Mucosa of stomach (tissue), 1 donor: ENCODE results near the gene TBCD.
"Not testable (repeated sequence)": the region's sequence is repeated elsewhere in the genome, so short reads cannot be mapped to it uniquely, and the experiment has no call there.

Experiments
- H3K27me3 ChIP-seq: one replicate; pipeline ENCODE4 v1.7.0; 2013; ENCODE audit warnings: mild to moderate bottlenecking, low read length; ENCODE audit not compliant: control insufficient read depth, insufficient read depth
- H3K36me3 ChIP-seq: one replicate; pipeline ENCODE4 v1.7.0; 2013; ENCODE audit warnings: low read length; ENCODE audit not compliant: control insufficient read depth, insufficient read depth
- H3K4me1 ChIP-seq: one replicate; pipeline ENCODE4 v1.7.0; 2013; ENCODE audit warnings: mild to moderate bottlenecking, low read length; ENCODE audit not compliant: control insufficient read depth, insufficient read depth
- H3K4me3 ChIP-seq: one replicate; pipeline ENCODE4 v1.7.0; 2013; ENCODE audit warnings: low read length
- H3K9ac ChIP-seq: one replicate; pipeline ENCODE4 v1.7.0; 2013; ENCODE audit warnings: mild to moderate bottlenecking, low read length, moderate library complexity
- H3K9me3 ChIP-seq: one replicate; pipeline ENCODE4 v1.7.0; 2013; ENCODE audit warnings: mild to moderate bottlenecking, low read length, moderate library complexity; ENCODE audit not compliant: control insufficient read depth
- donor health status: Pancreatic carcinoma.

The TBCD gene

DNA sequence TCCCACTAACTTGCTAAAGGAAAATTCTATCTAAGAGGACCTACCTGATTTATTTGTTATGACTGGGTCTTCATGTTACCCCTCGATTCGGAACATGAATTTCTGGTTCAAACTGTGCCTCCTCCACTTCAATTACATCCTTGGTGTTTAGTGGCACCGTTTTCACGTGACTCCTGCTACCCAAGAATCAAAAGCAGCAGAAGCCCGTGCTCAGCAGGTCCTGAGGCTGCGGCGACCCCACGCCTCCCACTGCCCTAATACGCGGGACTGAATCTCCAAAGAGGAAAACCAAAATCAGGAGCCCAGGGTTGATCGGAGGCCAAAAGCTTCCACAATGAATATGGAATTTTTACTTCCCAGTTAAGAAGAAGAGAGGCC lies 233.6 kb downstream of the TBCD start:
- peaks cover 4% of the 10 kb centered on the region for H3K4me1 ChIP-seq
- no peaks in the 10 kb centered on the region for H3K9me3 ChIP-seq
- no peaks in the 10 kb centered on the region for H3K36me3 ChIP-seq
- H3K27me3 ChIP-seq: no peaks in the 10 kb centered on the region
- no peak overlapping the region for H3K4me3 ChIP-seq
- no peak overlapping the region for H3K9ac ChIP-seq

DNA sequence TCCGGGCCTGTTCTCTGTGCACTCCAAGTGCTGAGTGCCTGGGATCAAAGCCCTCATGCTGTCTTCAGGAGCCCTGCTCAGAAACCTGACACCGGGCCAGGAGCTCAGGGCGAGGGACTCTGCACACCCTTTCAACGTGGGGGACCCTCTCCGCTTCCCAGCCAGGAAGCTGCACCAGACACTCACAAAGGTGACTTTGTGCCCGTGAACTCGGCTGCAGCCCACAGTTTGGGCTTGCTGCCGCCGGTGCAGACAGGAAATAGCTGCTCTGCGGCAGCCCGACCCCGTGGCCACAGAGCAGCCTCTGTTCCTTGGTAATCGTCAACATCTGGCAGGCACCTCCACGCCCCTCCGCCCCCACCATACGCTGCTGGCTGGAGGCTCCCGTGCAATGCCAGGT lies 234.1 kb downstream of the TBCD start:
- H3K4me3 ChIP-seq: no peak overlapping the region
- H3K27me3 ChIP-seq: no peaks in the 10 kb centered on the region
- peak overlapping the region; percentile 24 for H3K9ac ChIP-seq
- H3K4me1 ChIP-seq: peaks cover 4% of the 10 kb centered on the region
- no peaks in the 10 kb centered on the region for H3K9me3 ChIP-seq
- H3K36me3 ChIP-seq: no peaks in the 10 kb centered on the region

DNA sequence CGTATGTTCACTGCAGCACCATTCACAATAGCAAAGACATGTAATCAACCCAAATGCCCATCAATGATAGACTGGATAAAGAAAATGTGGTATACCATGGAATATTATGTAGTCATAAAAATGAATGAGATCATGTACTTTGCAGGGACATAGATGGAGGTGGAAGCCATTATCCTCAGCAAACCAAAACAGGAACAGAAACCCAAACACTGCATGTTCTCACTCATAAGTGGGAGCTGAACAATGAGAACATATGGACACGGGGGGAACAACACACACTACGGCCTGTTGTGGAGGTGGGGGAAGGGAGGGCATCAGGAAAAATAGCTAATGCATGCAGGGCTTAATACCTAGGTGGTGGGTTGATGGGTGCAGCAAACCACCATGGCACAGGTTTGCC lies 237.2 kb downstream of the TBCD start:
- H3K9ac ChIP-seq, H3K36me3 ChIP-seq, H3K27me3 ChIP-seq, H3K4me1 ChIP-seq, H3K4me3 ChIP-seq, H3K9me3 ChIP-seq: not testable (repeated sequence)

DNA sequence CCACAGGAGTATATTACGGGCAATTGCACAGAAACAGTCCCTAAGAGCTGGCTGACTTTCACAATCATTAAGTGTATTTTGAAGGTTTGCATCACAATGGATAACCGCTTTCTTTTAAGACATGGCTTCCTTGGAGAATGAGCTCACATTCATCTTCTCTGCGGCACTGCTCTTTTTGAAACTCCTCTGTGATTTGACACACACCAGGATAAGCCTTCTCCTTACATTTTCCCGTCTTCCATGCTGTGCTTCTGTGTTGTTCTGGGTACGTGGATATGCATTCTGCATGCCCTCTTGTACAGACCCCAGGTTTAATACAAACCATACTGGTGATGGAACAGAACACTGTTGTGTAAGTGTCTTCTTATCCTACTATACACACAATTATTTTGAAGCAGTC lies 238.0 kb downstream of the TBCD start:
- Histone ChIP-seq H3K9me3 (no peaks in the 10 kb centered on the region), H3K9ac (no peak overlapping the region), H3K4me1 (peaks cover 4% of the 10 kb centered on the region), H3K27me3 (no peaks in the 10 kb centered on the region), H3K36me3 (no peaks in the 10 kb centered on the region), H3K4me3 (no peak overlapping the region)

DNA sequence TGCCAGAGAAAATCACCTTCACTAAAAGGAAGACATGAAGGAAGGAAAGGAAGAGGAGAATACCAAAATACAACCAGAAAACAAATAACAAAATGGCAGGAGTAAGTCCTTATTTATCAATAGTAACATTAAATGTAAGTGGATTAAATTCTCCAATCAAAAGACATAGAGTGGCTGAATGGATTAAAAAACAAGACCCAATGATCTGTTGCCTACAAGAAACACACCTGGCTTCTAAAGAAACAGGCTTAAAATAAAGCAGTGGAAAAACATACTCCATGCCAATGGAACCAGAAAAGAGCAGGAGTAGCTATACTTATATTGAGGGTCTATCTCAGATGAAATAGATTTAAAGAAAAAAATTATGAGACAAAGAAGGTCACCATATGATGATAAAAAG lies 241.1 kb downstream of the TBCD start:
- Histone ChIP-seq H3K27me3 (no peaks in the 10 kb centered on the region), H3K36me3 (no peaks in the 10 kb centered on the region), H3K9me3 (no peaks in the 10 kb centered on the region), H3K4me1 (no peaks in the 10 kb centered on the region), H3K4me3 (no peak overlapping the region), H3K9ac (no peak overlapping the region)
